Coronary artery (tissue), 2 donors: ENCODE measurements around the gene PLCL1.

ENCODE experiments used
- DNase-seq: peaks from one replicate; pipeline ENCODE4 v3.0.0-alpha.2; 2017; ENCODE audit warnings: low spot score
- H3K27ac ChIP-seq, 2 donors: fragments of 200-600 bp; sonication (generic); one replicate each; pipeline ENCODE4 v1.5.1; 2016 to 2019
- H3K4me3 ChIP-seq: fragments of 200-600 bp; sonication (generic); 2 replicates; pipeline ENCODE4 v1.5.1; 2016; ENCODE audit warnings: mild to moderate bottlenecking, moderate library complexity
- CTCF ChIP-seq: fragments of 200-600 bp; sonication (generic); IDR thresholded peaks from one replicate; pipeline ENCODE4 v1.5.1; 2019; ENCODE audit warnings: antibody characterized with exemption

PLCL1 gene

DNA sequence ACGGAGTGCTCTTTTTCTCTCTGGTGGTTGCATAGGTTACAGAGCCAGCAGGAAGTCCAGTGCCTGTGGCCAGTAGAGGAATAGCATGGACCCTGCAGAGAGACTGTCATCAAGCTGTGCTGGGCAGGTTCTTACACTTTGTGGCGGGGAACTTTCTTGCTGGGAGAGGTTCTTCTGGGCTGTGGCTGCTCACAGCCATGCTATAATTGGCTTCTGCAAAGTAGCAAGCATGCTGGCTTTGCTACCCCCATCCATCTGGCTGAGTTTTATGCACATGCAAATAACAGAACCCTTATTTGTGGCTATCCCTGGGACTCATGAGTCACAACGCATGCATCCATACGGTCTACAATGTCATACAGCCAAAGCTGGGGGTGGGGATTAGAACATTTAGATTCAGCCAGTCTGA is 68.9 kb downstream of the PLCL1 start:
- no peak overlapping the region for H3K27ac ChIP-seq
- no peak overlapping the region for H3K4me3 ChIP-seq
- no peak for TF ChIP-seq CTCF
- DNase-seq: no peak

- no peak overlapping the region for H3K27ac ChIP-seq
- H3K4me3 ChIP-seq: no peak overlapping the region
- no peak for TF ChIP-seq CTCF
- DNase-seq: no peak
Measured at GRCh38 chr2:197875763-197876162, 71.4 kb downstream of the PLCL1 start.

GRCh38 chr2:197876524-197876923 is 72.1 kb downstream of the PLCL1 start:
- TF ChIP-seq CTCF: no peak
- Histone ChIP-seq H3K27ac (no peak overlapping the region), H3K4me3 (no peak overlapping the region)
- no peak for DNase-seq

GRCh38 chr2:197877038-197877437 is 72.6 kb downstream of the PLCL1 start:
- H3K27ac ChIP-seq: no peak overlapping the region
- TF ChIP-seq CTCF: no peak
- DNase-seq: no peak
- no peak overlapping the region for H3K4me3 ChIP-seq

GRCh38 chr2:197878792-197879191 is 74.4 kb downstream of the PLCL1 start:
- Histone ChIP-seq H3K27ac (peak overlapping the region in 1 of 2 donors; percentile 19), H3K4me3 (no peak overlapping the region)
- no peak for TF ChIP-seq CTCF
- no peak for DNase-seq

- Histone ChIP-seq H3K27ac (no peak overlapping the region), H3K4me3 (no peak overlapping the region)
- TF ChIP-seq CTCF: no peak
- no peak for DNase-seq
Measured at GRCh38 chr2:197879812-197880408, 75.5 kb downstream of the PLCL1 start.

GRCh38 chr2:197883354-197884032 is 79.1 kb downstream of the PLCL1 start:
- Histone ChIP-seq H3K27ac (no peak overlapping the region), H3K4me3 (no peak overlapping the region)
- no peak for DNase-seq
- no peak for TF ChIP-seq CTCF
